Tibial nerve (tissue), 4 donors: ENCODE data around the gene ARID5A.

Experiments used
- CTCF ChIP-seq, 5 experiments: fragments of 200-600 bp in 3 of 5; fragments of 450-650 bp in 2 of 5; sonication (generic) in 3 of 5; IDR thresholded peaks; one replicate each; pipeline ENCODE4 v1.5.1; 2016 to 2019; ENCODE audit warnings: antibody characterized with exemption in 5 of 5, mild to moderate bottlenecking in 3 of 5, moderate library complexity in 2 of 5
- EP300 ChIP-seq, 2 donors: sonication (generic); formaldehyde crosslinking; IDR thresholded peaks; one replicate each; pipeline ENCODE4 v1.6.1; 2017; ENCODE audit warnings: antibody characterized with exemption in 2 of 2, mild to moderate bottlenecking in 1 of 2
- POLR2A ChIP-seq, 2 donors: fragments of 450-650 bp; IDR thresholded peaks; one replicate each; pipeline ENCODE4 v1.6.1; 2017; ENCODE audit warnings: antibody characterized with exemption in 2 of 2, mild to moderate bottlenecking in 2 of 2, moderate library complexity in 2 of 2

GRCh38 chr2:96528006-96528699 lies 8.4 kb upstream of the ARID5A start:
- peak in 1 of 2 donors; percentile 49 for TF ChIP-seq EP300 (IDR thresholded peaks at IDR 0.05)
- TF ChIP-seq CTCF (IDR thresholded peaks at IDR 0.05): no peak
- TF ChIP-seq POLR2A (IDR thresholded peaks at IDR 0.05): no peak
